Measurements from ENCODE around the gene CCDC7. TPM values are rescaled to one million over a fixed set of nuclear protein-coding genes. Genes with fewer than 3 reads are reported as not detected.
"Not testable (repeated sequence)": the region's sequence is repeated elsewhere in the genome, so short reads cannot be mapped to it uniquely, and the experiment has no call there.

CCDC7 gene
- total RNA-seq, 2 experiments from 2014 or later = 9.8 to 12.3 TPM

- no peak for DNase-seq (ENCODE audit: low spot score)
- peaks cover 13% of the 10 kb centered on the region for H3K9me3 ChIP-seq (ENCODE audit: low read length)
- H3K27ac ChIP-seq (ENCODE audit: low read depth, low read length, poor library complexity, severe bottlenecking) = no peak overlapping the region
- no peaks in the 10 kb centered on the region for H3K79me2 ChIP-seq (ENCODE audit: insufficient read depth, low read depth, low read length)
- no peak overlapping the region for H3K4me3 ChIP-seq (ENCODE audit: low read depth, low read length, poor library complexity, severe bottlenecking)
- no peaks in the 10 kb centered on the region for H4K20me1 ChIP-seq (ENCODE audit: insufficient read depth, low read length)
- H2AFZ ChIP-seq (ENCODE audit: low read length) = no peak overlapping the region
- no TSS peak for BruUV-seq (replicated peaks)
- CTCF ChIA-PET (ENCODE audit: unreplicated experiment) = no interaction called here
- H3K4me2 ChIP-seq (ENCODE audit: low read length) = no peak overlapping the region
- POLR2A ChIA-PET = interaction anchor here (0.6 kb wide), 1 partner anchor 358 kb away, joined by 6 read pairs; no protein-coding TSS in a partner anchor
- peaks cover 6% of the 10 kb centered on the region for H3K36me3 ChIP-seq (ENCODE audit: insufficient read depth, low read length)
- intact Hi-C loops (cut with micrococcal nuclease; ENCODE audit: unreplicated experiment) = no loop called here
- H3K4me1 ChIP-seq (ENCODE audit: insufficient read depth, low read length, poor library complexity, severe bottlenecking) = no peaks in the 10 kb centered on the region
- H3K9me2 ChIP-seq (ENCODE audit: insufficient read depth, low read length) = no peaks in the 10 kb centered on the region
- TF ChIP-seq CTCF (conservative IDR thresholded peaks at IDR 0.05; ENCODE audit: low read length) = no peak
- no peak for TF ChIP-seq EZH2phosphoT487 (IDR thresholded peaks at IDR 0.05; ENCODE audit: borderline replicate concordance, low read depth, low read length)
Measured at GRCh38 chr10:32477499-32477898, 31.6 kb downstream of the CCDC7 start.

GRCh38 chr10:32481606-32482005 lies 35.7 kb downstream of the CCDC7 start:
- H3K27ac ChIP-seq (ENCODE audit: low read depth, low read length, poor library complexity, severe bottlenecking) = no peak overlapping the region
- no TSS peak for BruUV-seq (replicated peaks)
- no peak overlapping the region for H3K4me2 ChIP-seq (ENCODE audit: low read length)
- H3K9me2 ChIP-seq (ENCODE audit: insufficient read depth, low read length) = no peaks in the 10 kb centered on the region
- peaks cover 6% of the 10 kb centered on the region for H3K36me3 ChIP-seq (ENCODE audit: insufficient read depth, low read length)
- no peak for TF ChIP-seq CTCF (conservative IDR thresholded peaks at IDR 0.05; ENCODE audit: low read length)
- no peak for TF ChIP-seq EZH2phosphoT487 (IDR thresholded peaks at IDR 0.05; ENCODE audit: borderline replicate concordance, low read depth, low read length)
- no peaks in the 10 kb centered on the region for H4K20me1 ChIP-seq (ENCODE audit: insufficient read depth, low read length)
- CTCF ChIA-PET (ENCODE audit: unreplicated experiment) = no interaction called here
- intact Hi-C loops (cut with micrococcal nuclease; ENCODE audit: unreplicated experiment) = no loop called here
- no peaks in the 10 kb centered on the region for H3K4me1 ChIP-seq (ENCODE audit: insufficient read depth, low read length, poor library complexity, severe bottlenecking)
- H2AFZ ChIP-seq (ENCODE audit: low read length) = no peak overlapping the region
- no peaks in the 10 kb centered on the region for H3K79me2 ChIP-seq (ENCODE audit: insufficient read depth, low read depth, low read length)
- DNase-seq (ENCODE audit: low spot score) = no peak
- H3K4me3 ChIP-seq (ENCODE audit: low read depth, low read length, poor library complexity, severe bottlenecking) = no peak overlapping the region
- POLR2A ChIA-PET = interaction anchor here (0.7 to 1.0 kb wide), 3 partner anchors 28 to 211 kb away, joined by 3 to 7 read pairs (median 5); no protein-coding TSS in a partner anchor
- peaks cover 13% of the 10 kb centered on the region for H3K9me3 ChIP-seq (ENCODE audit: low read length)

- intact Hi-C loops (cut with micrococcal nuclease; ENCODE audit: unreplicated experiment); CTCF ChIA-PET (ENCODE audit: unreplicated experiment); H2AFZ ChIP-seq (ENCODE audit: low read length); H4K20me1 ChIP-seq (ENCODE audit: insufficient read depth, low read length); H3K36me3 ChIP-seq (ENCODE audit: insufficient read depth, low read length); H3K4me2 ChIP-seq (ENCODE audit: low read length); H3K27ac ChIP-seq (ENCODE audit: low read depth, low read length, poor library complexity, severe bottlenecking); H3K79me2 ChIP-seq (ENCODE audit: insufficient read depth, low read depth, low read length); BruUV-seq (replicated peaks); H3K4me1 ChIP-seq (ENCODE audit: insufficient read depth, low read length, poor library complexity, severe bottlenecking); H3K9me2 ChIP-seq (ENCODE audit: insufficient read depth, low read length); POLR2A ChIA-PET; DNase-seq (ENCODE audit: low spot score); H3K4me3 ChIP-seq (ENCODE audit: low read depth, low read length, poor library complexity, severe bottlenecking): not testable (repeated sequence)
- H3K9me3 ChIP-seq (ENCODE audit: low read length) = peaks cover 13% of the 10 kb centered on the region
Measured at GRCh38 chr10:32483019-32483502, 37.1 kb downstream of the CCDC7 start.

- POLR2A ChIA-PET; H3K9me2 ChIP-seq (ENCODE audit: insufficient read depth, low read length); H2AFZ ChIP-seq (ENCODE audit: low read length); H3K36me3 ChIP-seq (ENCODE audit: insufficient read depth, low read length); H3K4me3 ChIP-seq (ENCODE audit: low read depth, low read length, poor library complexity, severe bottlenecking); CTCF ChIA-PET (ENCODE audit: unreplicated experiment); H3K27ac ChIP-seq (ENCODE audit: low read depth, low read length, poor library complexity, severe bottlenecking); BruUV-seq (replicated peaks); intact Hi-C loops (cut with micrococcal nuclease; ENCODE audit: unreplicated experiment); DNase-seq (ENCODE audit: low spot score); H4K20me1 ChIP-seq (ENCODE audit: insufficient read depth, low read length); H3K4me2 ChIP-seq (ENCODE audit: low read length); H3K4me1 ChIP-seq (ENCODE audit: insufficient read depth, low read length, poor library complexity, severe bottlenecking); H3K79me2 ChIP-seq (ENCODE audit: insufficient read depth, low read depth, low read length); H3K9me3 ChIP-seq (ENCODE audit: low read length): not testable (repeated sequence)
Measured at GRCh38 chr10:32488038-32488437, 42.1 kb downstream of the CCDC7 start.
